HG03066 (cell line): Measurements from ENCODE around the gene FREM3.
"Not testable (repeated sequence)": the region's sequence is repeated elsewhere in the genome, so short reads cannot be mapped to it uniquely, and the experiment has no call there.

Experiments
- ATAC-seq: cut with Tn5 transposase; IDR thresholded peaks from one replicate; pipeline ENCODE4 v1.9.1; 2021; ENCODE audit warnings: low read depth; ENCODE audit not compliant: unreplicated experiment

The FREM3 gene

GRCh38 chr4:143700416-143701352 lies at the start of gene FREM3:
FREM3 (minus strand) TSS chr4:143700675; CDS start chr4:143700675, 0 bp downstream.
- ATAC-seq: no peak

- no peak for ATAC-seq
Observed at GRCh38 chr4:143745874-143746273, 45.4 kb upstream of the FREM3 start.

GRCh38 chr4:143743591-143743990 lies 43.1 kb upstream of the FREM3 start:
- ATAC-seq: no peak

GRCh38 chr4:143742834-143743233 lies 42.4 kb upstream of the FREM3 start:
- no peak for ATAC-seq

- no peak for ATAC-seq
Observed at GRCh38 chr4:143736861-143737260, 36.4 kb upstream of the FREM3 start.

- ATAC-seq: not testable (repeated sequence)
Observed at GRCh38 chr4:143736061-143736460, 35.6 kb upstream of the FREM3 start.

GRCh38 chr4:143728166-143728565 lies 27.7 kb upstream of the FREM3 start:
- ATAC-seq: no peak

GRCh38 chr4:143726714-143727113 lies 26.2 kb upstream of the FREM3 start:
- no peak for ATAC-seq

GRCh38 chr4:143721317-143721716 lies 20.8 kb upstream of the FREM3 start:
- ATAC-seq: no peak

- not testable (repeated sequence) for ATAC-seq
Observed at GRCh38 chr4:143718748-143719147, 18.3 kb upstream of the FREM3 start.

GRCh38 chr4:143713955-143714625 lies 13.6 kb upstream of the FREM3 start:
- no peak for ATAC-seq

- no peak for ATAC-seq
Observed at GRCh38 chr4:143713553-143713952, 13.1 kb upstream of the FREM3 start.

GRCh38 chr4:143712155-143712550 lies 11.7 kb upstream of the FREM3 start:
- no peak for ATAC-seq

GRCh38 chr4:143711543-143712154 lies 11.2 kb upstream of the FREM3 start:
- ATAC-seq: no peak

- ATAC-seq: no peak
Observed at GRCh38 chr4:143701365-143701764, 890 bp upstream of the FREM3 start.

GRCh38 chr4:143700046-143700415 lies 444 bp downstream of the FREM3 start:
- no peak for ATAC-seq

GRCh38 chr4:143699331-143700045 lies 987 bp downstream of the FREM3 start:
- no peak for ATAC-seq

- no peak for ATAC-seq
Observed at GRCh38 chr4:143693856-143694255, 6.6 kb downstream of the FREM3 start.

GRCh38 chr4:143692241-143692640 lies 8.2 kb downstream of the FREM3 start:
- ATAC-seq: no peak

- no peak for ATAC-seq
Observed at GRCh38 chr4:143679434-143679833, 21.0 kb downstream of the FREM3 start.

GRCh38 chr4:143673629-143674028 lies 26.8 kb downstream of the FREM3 start:
- not testable (repeated sequence) for ATAC-seq
